Endothelial cell of umbilical vein (primary cell): ENCODE results near the gene CDC42EP5. TPM values are rescaled to one million over a fixed set of nuclear protein-coding genes. Genes with fewer than 3 reads are reported as not detected.

Experiments
- BruUV-seq: library from RNA; stranded (reverse); fragments of 400-500 nt; replicated peaks from 2 replicates; lab custom pipeline; 2021; lab: Mats Ljungman, UMichigan
- CTCF ChIA-PET: fragments of 300-600, 350-600 bp; sonication (Branson Sonifier 250); formaldehyde crosslinking; loops from one replicate; lab custom pipeline; 2021; ENCODE audit warnings: antibody characterized with exemption, inconsistent platforms; lab: Charles Lee
- POLR2A ChIA-PET: fragments of 300-600, 350-600 bp; sonication (Branson Sonifier 250); formaldehyde crosslinking; loops from one replicate; lab custom pipeline; 2021; ENCODE audit warnings: antibody characterized with exemption, inconsistent platforms; lab: Charles Lee
- DNase-seq: peaks from one replicate; pipeline ENCODE4 v3.0.0-alpha.2; 2011; ENCODE audit warnings: low read depth, low spot score
- FAIRE-seq: peaks from 2 replicates; lab custom pipeline; 2011; peaks lifted over from hg19 to GRCh38; lab: Jason Lieb, UNC
- H2AFZ ChIP-seq: 2 replicates; pipeline ENCODE4 v1.6.0; 2012; ENCODE audit warnings: low read depth, low read length, control low read depth, inconsistent platforms
- H3K27ac ChIP-seq: 2 replicates; pipeline ENCODE4 v1.5.1; 2011; ENCODE audit warnings: low read depth, mild to moderate bottlenecking, control low read depth, low read length, moderate library complexity; ENCODE audit not compliant: insufficient read depth
- H3K27me3 ChIP-seq, 2 experiments: 2 replicates each; pipeline versions ENCODE4 v1.6.0 to v1.6.1; 2011; ENCODE audit warnings: low read length in 2 of 2, mixed read lengths in 1 of 2; ENCODE audit not compliant: control insufficient read depth in 2 of 2, insufficient read depth in 2 of 2
- H3K36me3 ChIP-seq, 2 experiments: 2 replicates in 1 of 2; 3 replicates in 1 of 2; pipeline ENCODE4 v1.5.1; 2011; ENCODE audit warnings: low read length in 2 of 2, mild to moderate bottlenecking in 1 of 2, moderate library complexity in 1 of 2; ENCODE audit not compliant: control insufficient read depth in 2 of 2, insufficient read depth in 2 of 2; ENCODE audit errors: extremely low read depth in 1 of 2
- H3K4me1 ChIP-seq: 3 replicates; pipeline ENCODE4 v1.5.1; 2011; ENCODE audit warnings: mild to moderate bottlenecking, low read length; ENCODE audit not compliant: control insufficient read depth, insufficient read depth; ENCODE audit errors: extremely low read depth
- H3K4me2 ChIP-seq: 2 replicates; pipeline ENCODE4 v1.6.1; 2011; ENCODE audit warnings: low read length, control low read depth, mixed read lengths; ENCODE audit not compliant: insufficient read depth
- H3K4me3 ChIP-seq, 3 experiments: fragments of 200-600 bp in 1 of 3; sonication (generic), shearing (Covaris generic) in 1 of 3; replicated peaks in 1 of 3; 2 replicates each; pipeline ENCODE4 v1.5.1; 2011 to 2016; ENCODE audit warnings: control low read depth in 3 of 3, low read length in 3 of 3, mild to moderate bottlenecking in 2 of 3, inconsistent platforms in 1 of 3, low read depth in 1 of 3, moderate library complexity in 1 of 3; ENCODE audit not compliant: insufficient read depth in 1 of 3
- H3K79me2 ChIP-seq: 2 replicates; pipeline ENCODE4 v1.6.0; 2012; ENCODE audit warnings: low read length, inconsistent platforms; ENCODE audit not compliant: control insufficient read depth, insufficient read depth
- H3K9ac ChIP-seq: replicated peaks from 2 replicates; pipeline ENCODE3; 2011; ENCODE audit warnings: low read length, control low read depth; ENCODE audit not compliant: insufficient read depth; ENCODE audit errors: extremely low read depth
- H3K9me1 ChIP-seq: replicated peaks from 3 replicates; pipeline ENCODE4 v1.6.0; 2011; ENCODE audit warnings: mild to moderate bottlenecking, low read length; ENCODE audit not compliant: control insufficient read depth, insufficient read depth; ENCODE audit errors: extremely low read depth
- H3K9me3 ChIP-seq: replicated peaks from 2 replicates; pipeline ENCODE4 v1.5.1; 2012; ENCODE audit warnings: low read length, inconsistent platforms; ENCODE audit not compliant: control insufficient read depth, insufficient read depth
- H4K20me1 ChIP-seq: replicated peaks from 2 replicates; pipeline ENCODE3; 2011; ENCODE audit warnings: mild to moderate bottlenecking, low read length; ENCODE audit not compliant: control insufficient read depth, insufficient read depth; ENCODE audit errors: extremely low read depth
- CTCF ChIP-seq, 2 donors: IDR thresholded peaks; 1 replicate in 1 of 2; 2 replicates in 1 of 2; pipeline ENCODE4 v1.5.1; 2011; ENCODE audit warnings: low read length in 2 of 2, mild to moderate bottlenecking in 2 of 2, moderate library complexity in 2 of 2, control low read depth in 1 of 2, inconsistent platforms in 1 of 2, low read depth in 1 of 2; ENCODE audit not compliant: insufficient read depth in 1 of 2; ENCODE audit errors: extremely low read depth in 1 of 2
- EZH2 ChIP-seq: IDR thresholded peaks from 2 replicates; pipeline ENCODE4 v1.6.1; 2012; ENCODE audit warnings: borderline replicate concordance, low read depth, mild to moderate bottlenecking, moderate library complexity, low read length, inconsistent platforms; ENCODE audit not compliant: severe bottlenecking
- FOS ChIP-seq: IDR thresholded peaks from 2 replicates; pipeline ENCODE4 v1.6.1; 2011; ENCODE audit warnings: mild to moderate bottlenecking, low read length, moderate library complexity, borderline replicate concordance; ENCODE audit not compliant: insufficient read depth
- GATA2 ChIP-seq: IDR thresholded peaks from 2 replicates; pipeline ENCODE4 v1.7.0; 2011; ENCODE audit warnings: low read depth, mild to moderate bottlenecking, moderate library complexity, mixed read lengths, low read length; ENCODE audit not compliant: insufficient read length, insufficient read depth
- JUN ChIP-seq: IDR thresholded peaks from 2 replicates; pipeline ENCODE4 v1.6.1; 2011; ENCODE audit warnings: borderline replicate concordance, low read depth; ENCODE audit not compliant: insufficient read length, insufficient read depth
- MAX ChIP-seq: IDR thresholded peaks from 2 replicates; pipeline ENCODE4 v1.6.1; 2011; ENCODE audit not compliant: insufficient read depth, insufficient read length
- MYC ChIP-seq: IDR thresholded peaks from one replicate; pipeline ENCODE4 v1.6.1; 2011; ENCODE audit warnings: mild to moderate bottlenecking, low read depth, low read length
- POLR2A ChIP-seq: IDR thresholded peaks from 2 replicates; pipeline ENCODE4 v1.6.1; 2012; ENCODE audit warnings: low read depth, mild to moderate bottlenecking, control low read depth, low read length
- POLR2AphosphoS5 ChIP-seq: IDR thresholded peaks from 2 replicates; pipeline ENCODE4 v1.6.1; 2012; ENCODE audit warnings: low read depth, mild to moderate bottlenecking, control low read depth, low read length, moderate library complexity; ENCODE audit not compliant: insufficient read depth
- dilution Hi-C: fragments of 300-500 bp; cut with MboI; formaldehyde crosslinking; loops from one replicate; pipeline ENCODE4 v1.15.0; 2019; ENCODE audit warnings: low sequenced_read_pairs; ENCODE audit not compliant: extremely low pct_ligation_motif_present
- intact Hi-C: fragments of 100-400 bp; cut with micrococcal nuclease; formaldehyde crosslinking; loops from one replicate; pipeline ENCODE4 v1.10.0; 2022
- polyA plus RNA-seq, 4 experiments: library from polyadenylated mRNA; depleted of rRNA in 3 of 4; stranded (reverse) in 3 of 4; unstranded in 1 of 4; fragments of >200 nt; gene quantifications; 2 replicates each; pipeline versions ENCODE4 v1.2.1 to v1.2.3, GENCODE V29; 2011 to 2012; ENCODE audit warnings: missing spikeins in 1 of 4
- total RNA-seq: library from RNA; stranded (reverse); gene quantifications from 2 replicates; pipeline ENCODE4 v1.2.3, GENCODE V29; 2021

Gene CDC42EP5
- total and polyA plus RNA-seq, 2 donors (not counting 3 experiments of a cell fraction or from before 2014, with no cell fraction given), result 37.3 to 85.5 TPM

- Histone ChIP-seq H3K36me3 (no peaks in the 10 kb centered on the region), H3K4me2 (no peak overlapping the region), H3K9me1 (no peaks in the 10 kb centered on the region), H2AFZ (no peak overlapping the region), H3K4me1 (peaks cover 18% of the 10 kb centered on the region), H3K27me3 (no peaks in the 10 kb centered on the region), H3K9ac (no peak overlapping the region), H4K20me1 (no peaks in the 10 kb centered on the region), H3K79me2 (peaks cover 1% of the 10 kb centered on the region), H3K27ac (no peak overlapping the region), H3K4me3 (no peak overlapping the region), H3K9me3 (no peaks in the 10 kb centered on the region)
- TF ChIP-seq CTCF (IDR thresholded peaks at IDR 0.05; ENCODE audit: extremely low read depth in 1 of 2, insufficient read depth in 1 of 2, low read depth in 1 of 2, low read length in 2 of 2) (no peak), POLR2AphosphoS5 (no peak), FOS (no peak), JUN (no peak), POLR2A (no peak), MAX (no peak), GATA2 (no peak), EZH2 (no peak), MYC (no peak)
- no TSS peak for BruUV-seq
- DNase-seq, result no peak
- no peak for FAIRE-seq
- CTCF ChIA-PET, result interaction anchor here (1.1 kb wide), 1 partner anchor 201 kb away, joined by 3 read pairs; no protein-coding TSS in a partner anchor
- dilution Hi-C loops (no loop called here), intact Hi-C loops (no loop called here)
- POLR2A ChIA-PET, result no interaction called here
Observed at GRCh38 chr19:54475706-54476105, 2.6 kb upstream of the CDC42EP5 start.
